ENCODE data around the gene ZMYND15. TPM values are rescaled to one million over a fixed set of nuclear protein-coding genes. Genes with fewer than 3 reads are reported as not detected.

The ZMYND15 gene
- total and polyA plus RNA-seq, 2 of the 13 experiments (the other 11 are each of a cell fraction or from before 2014, with no cell fraction given): 0.24 to 2.7 TPM

GRCh38 chr17:4782652-4783051 is 43.0 kb downstream of the ZMYND15 start:
- Histone ChIP-seq H3K9ac (ENCODE audit: insufficient read depth, low read depth, low read length) (no peak overlapping the region), H3K27me3 (ENCODE audit: control insufficient read depth in 1 of 2, insufficient read depth in 2 of 2, low read length in 2 of 2) (no peaks in the 10 kb centered on the region), H3K4me1 (ENCODE audit: insufficient read depth, low read length) (peaks cover 33% of the 10 kb centered on the region), H3K79me2 (ENCODE audit: insufficient read depth, low read length) (no peaks in the 10 kb centered on the region), H3K9me3 (ENCODE audit: low read length) (no peaks in the 10 kb centered on the region), H3K4me3 (replicated peaks in 1 of 3; ENCODE audit: insufficient read depth in 1 of 3, low read depth in 2 of 3, low read length in 3 of 3) (no peak overlapping the region), H2AFZ (ENCODE audit: low read length) (no peak overlapping the region), H3K4me2 (ENCODE audit: low read depth, low read length) (no peak overlapping the region), H4K20me1 (ENCODE audit: insufficient read depth, low read length) (no peaks in the 10 kb centered on the region), H3K27ac (ENCODE audit: extremely low read length, insufficient read depth, low read length) (no peak overlapping the region), H3K36me3 (replicated peaks in 1 of 2; ENCODE audit: control insufficient read depth in 1 of 2, insufficient read depth in 2 of 2, low read length in 2 of 2) (peaks cover 6 to 8% of the 10 kb centered on the region in 2 experiments; a peak in 4 of 5 replicates)
- no peak for ATAC-seq
- in situ Hi-C loops (cut with HindIII; ENCODE audit: extremely low pct_ligation_motif_present, low pct_unique_long_range_greater_than_20kb) (loop anchor here (10.0 kb wide), 1 partner anchor 48 kb away; the partner anchor contains the start of genes CXCL16, MED11 and ZMYND15), intact Hi-C loops (cut with micrococcal nuclease; ENCODE audit: unreplicated experiment) (no loop called here)
- POLR2A ChIA-PET: interaction anchor here (0.6 kb wide), 2 partner anchors 14 to 61 kb away, joined by 3 read pairs; no protein-coding TSS in a partner anchor
- BruUV-seq (replicated peaks): no TSS peak
- no peak for DNase-seq (ENCODE audit: low spot score)
- FAIRE-seq: no peak
- WGBS (ENCODE audit: low lambda C conversion rate): 95% methylated on average over 28 of the region's 28 CpGs
- no peak for TF ChIP-seq HMGXB4 (CRISPR knock-in tag; IDR thresholded peaks at IDR 0.05; ENCODE audit: borderline replicate concordance in 1 of 2, low read depth in 1 of 2)
- no peak for TF ChIP-seq ZNF780A (CRISPR knock-in tag; IDR thresholded peaks at IDR 0.05)
- CTCF ChIA-PET (ENCODE audit: low intra/inter-chr PET ratio, low total read pairs): no interaction called here

- no peak overlapping the region for H3K9ac ChIP-seq (ENCODE audit: insufficient read depth, low read depth, low read length)
- ChIA-PET POLR2A (interaction anchor here (0.8 to 6.4 kb wide), 5 partner anchors 10 to 77 kb away, joined by 3 to 317 read pairs (median 3); partner anchors contain the start of genes ARRB2 and TM4SF5), CTCF (ENCODE audit: low intra/inter-chr PET ratio, low total read pairs) (no interaction called here)
- no peak overlapping the region for H3K4me2 ChIP-seq (ENCODE audit: low read depth, low read length)
- BruUV-seq (replicated peaks): no TSS peak
- WGBS (ENCODE audit: low lambda C conversion rate): 96% methylated on average over 56 of the region's 61 CpGs
- peaks cover 13% of the 10 kb centered on the region for H3K79me2 ChIP-seq (ENCODE audit: insufficient read depth, low read length)
- FAIRE-seq: no peak
- in situ Hi-C loops (cut with HindIII; ENCODE audit: extremely low pct_ligation_motif_present, low pct_unique_long_range_greater_than_20kb): loop anchor here (10.0 kb wide), 1 partner anchor 51 kb away; the partner anchor contains the start of genes CXCL16, MED11 and ZMYND15
- H3K27me3 ChIP-seq (ENCODE audit: control insufficient read depth in 1 of 2, insufficient read depth in 2 of 2, low read length in 2 of 2): no peaks in the 10 kb centered on the region; a peak in 1 of 5 replicates
- H3K4me1 ChIP-seq (ENCODE audit: insufficient read depth, low read length): peaks cover 22% of the 10 kb centered on the region
- no peak for ATAC-seq
- peaks cover 6 to 8% of the 10 kb centered on the region in 2 experiments; a peak in 4 of 5 replicates for H3K36me3 ChIP-seq (replicated peaks in 1 of 2; ENCODE audit: control insufficient read depth in 1 of 2, insufficient read depth in 2 of 2, low read length in 2 of 2)
- intact Hi-C loops (cut with micrococcal nuclease; ENCODE audit: unreplicated experiment): no loop called here
- 0 out of 2 replicates have a peak, but pooled peaks have one; percentile 35 for TF ChIP-seq ZC3H13 (CRISPR knock-in tag; IDR thresholded peaks at IDR 0.05)
- no peak for TF ChIP-seq FOXA1 (IDR thresholded peaks at IDR 0.05)
- TF ChIP-seq FOXA1 (CRISPR knock-in tag; IDR thresholded peaks at IDR 0.05): no peak
- peak; percentile 64 for TF ChIP-seq RBFOX2 (IDR thresholded peaks at IDR 0.05; ENCODE audit: low read depth, low read length)
- 0 out of 2 replicates have a peak, but pooled peaks have one; percentile 20 for TF ChIP-seq ZBTB33 (CRISPR knock-in tag; IDR thresholded peaks at IDR 0.05)
- TF ChIP-seq AGO1 (IDR thresholded peaks at IDR 0.05; ENCODE audit: low read depth, low read length, poor library complexity, severe bottlenecking): peak; percentile 65
- no peak for TF ChIP-seq ZNF777 (CRISPR knock-in tag; IDR thresholded peaks at IDR 0.05)
- TF ChIP-seq AGO2 (optimal IDR thresholded peaks at IDR 0.05; ENCODE audit: low read depth, low read length): peak; percentile 46
- 0 out of 2 replicates have a peak, but pooled peaks have one; percentile 18 for TF ChIP-seq GABPB1 (CRISPR knock-in tag; IDR thresholded peaks at IDR 0.05)
- H4K20me1 ChIP-seq (ENCODE audit: insufficient read depth, low read length): no peaks in the 10 kb centered on the region
- DNase-seq (ENCODE audit: low spot score): no peak
- no peak overlapping the region for H3K27ac ChIP-seq (ENCODE audit: extremely low read length, insufficient read depth, low read length)
- H3K4me3 ChIP-seq (replicated peaks in 1 of 3; ENCODE audit: insufficient read depth in 1 of 3, low read depth in 2 of 3, low read length in 3 of 3): no peak overlapping the region
- no peak overlapping the region for H2AFZ ChIP-seq (ENCODE audit: low read length)
- no peaks in the 10 kb centered on the region for H3K9me3 ChIP-seq (ENCODE audit: low read length)
These were observed 45.9 kb downstream of the ZMYND15 start for GRCh38 chr17:4785311-4786105.
